Ascending aorta (tissue), 2 donors: ENCODE results near the gene SF3B4. TPM values are rescaled to one million over a fixed set of nuclear protein-coding genes. Genes with fewer than 3 reads are reported as not detected.

Experiments used
- DNase-seq, 2 donors: peaks; one replicate each; pipeline ENCODE4 v3.0.0-alpha.2; 2019; ENCODE audit warnings: low spot score in 2 of 2
- H3K27ac ChIP-seq, 2 donors: fragments of 200-600 bp; sonication (generic); one replicate each; pipeline ENCODE4 v1.5.1; 2016 to 2017; ENCODE audit warnings: mild to moderate bottlenecking in 1 of 2
- H3K27me3 ChIP-seq: fragments of 200-600 bp; sonication (generic); one replicate; pipeline ENCODE4 v1.5.1; 2017
- H3K36me3 ChIP-seq, 2 donors: fragments of 200-600 bp; sonication (generic); one replicate each; pipeline ENCODE4 v1.5.1; 2016
- H3K4me1 ChIP-seq, 2 donors: fragments of 200-600 bp; sonication (generic); one replicate each; pipeline ENCODE4 v1.5.1; 2016 to 2017; ENCODE audit warnings: mild to moderate bottlenecking in 1 of 2
- H3K4me3 ChIP-seq, 2 donors: fragments of 200-600 bp; sonication (generic); one replicate each; pipeline ENCODE4 v1.5.1; 2016 to 2017; ENCODE audit warnings: mild to moderate bottlenecking in 1 of 2
- H3K9me3 ChIP-seq, 2 donors: fragments of 200-600 bp; sonication (generic); one replicate each; pipeline ENCODE4 v1.5.1; 2016
- intact Hi-C: fragments of 100-400 bp; cut with DNase I; formaldehyde crosslinking; loops from one replicate; pipeline ENCODE4 v1.15.1; 2023
- total RNA-seq: library from RNA; depleted of rRNA; stranded (reverse); fragments of >200 nt; gene quantifications from one replicate; pipeline ENCODE4 v1.1.0, GENCODE V29; 2016
- TF ChIP-seq, protein P1 (sequence below), 3 experiments: fragments of 200-600 bp in 2 of 3; fragments of 450-650 bp in 1 of 3; sonication (generic) in 2 of 3; IDR thresholded peaks; one replicate each; pipeline ENCODE4 v1.5.1; 2016 to 2019; ENCODE audit warnings: antibody characterized with exemption in 3 of 3, mild to moderate bottlenecking in 1 of 3, moderate library complexity in 1 of 3

SF3B4 gene
- total RNA-seq, result 87.3 TPM

DNA sequence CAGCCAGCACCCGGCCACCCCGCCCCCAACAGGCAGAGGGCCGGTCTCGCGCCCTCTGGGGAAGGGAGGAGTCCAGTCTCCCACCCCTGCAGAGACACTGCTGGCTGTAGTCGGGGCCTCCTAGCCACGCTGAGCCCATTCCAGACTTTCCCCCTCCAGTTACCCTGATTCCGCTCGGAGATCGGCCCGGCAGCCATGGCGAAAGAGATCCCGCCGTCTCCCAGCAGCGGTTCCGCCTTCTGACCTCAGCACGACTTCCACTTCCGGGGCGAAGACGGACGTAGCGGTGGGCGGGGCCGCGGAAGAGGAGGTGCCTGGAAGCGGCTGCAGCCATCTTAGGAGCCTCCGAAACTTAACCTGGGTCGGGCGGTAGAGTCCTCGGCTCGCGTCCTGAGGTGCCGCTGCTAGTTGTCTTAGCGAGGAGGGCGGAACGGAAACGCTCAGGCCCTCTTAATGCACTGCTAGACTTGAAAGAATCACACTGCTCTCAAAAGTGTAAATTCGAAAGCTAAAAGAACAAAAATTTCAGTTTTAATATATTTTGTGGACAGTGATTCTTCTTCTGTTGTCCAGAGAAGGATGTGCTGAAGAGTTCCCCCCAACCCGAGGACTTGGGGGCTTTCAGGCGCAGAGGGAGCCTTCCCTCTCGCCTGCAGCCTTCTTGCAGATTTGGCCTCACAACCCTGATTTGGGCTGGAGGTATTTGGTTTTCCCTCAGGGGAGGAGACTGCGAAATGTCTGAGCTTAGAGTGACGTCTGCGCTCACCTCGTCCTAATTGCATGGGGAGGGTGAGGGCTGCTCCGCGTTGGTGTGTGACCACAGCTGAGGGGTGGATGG is at the start of gene SF3B4:
TSS of gene SF3B4 (minus strand) at position 241 of the 838 bp plus-strand sequence. CDS start at position 197, 44 bp downstream.
- intact Hi-C loops, result loop anchor here (1.0 kb wide), 3 partner anchors 9 to 28 kb away; partner anchors contain the start of gene BOLA1
- TF ChIP-seq, protein P1, sequence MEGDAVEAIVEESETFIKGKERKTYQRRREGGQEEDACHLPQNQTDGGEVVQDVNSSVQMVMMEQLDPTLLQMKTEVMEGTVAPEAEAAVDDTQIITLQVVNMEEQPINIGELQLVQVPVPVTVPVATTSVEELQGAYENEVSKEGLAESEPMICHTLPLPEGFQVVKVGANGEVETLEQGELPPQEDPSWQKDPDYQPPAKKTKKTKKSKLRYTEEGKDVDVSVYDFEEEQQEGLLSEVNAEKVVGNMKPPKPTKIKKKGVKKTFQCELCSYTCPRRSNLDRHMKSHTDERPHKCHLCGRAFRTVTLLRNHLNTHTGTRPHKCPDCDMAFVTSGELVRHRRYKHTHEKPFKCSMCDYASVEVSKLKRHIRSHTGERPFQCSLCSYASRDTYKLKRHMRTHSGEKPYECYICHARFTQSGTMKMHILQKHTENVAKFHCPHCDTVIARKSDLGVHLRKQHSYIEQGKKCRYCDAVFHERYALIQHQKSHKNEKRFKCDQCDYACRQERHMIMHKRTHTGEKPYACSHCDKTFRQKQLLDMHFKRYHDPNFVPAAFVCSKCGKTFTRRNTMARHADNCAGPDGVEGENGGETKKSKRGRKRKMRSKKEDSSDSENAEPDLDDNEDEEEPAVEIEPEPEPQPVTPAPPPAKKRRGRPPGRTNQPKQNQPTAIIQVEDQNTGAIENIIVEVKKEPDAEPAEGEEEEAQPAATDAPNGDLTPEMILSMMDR (IDR thresholded peaks at IDR 0.05), result no peak
- Histone ChIP-seq H3K9me3 (no peaks in the 10 kb centered on the region), H3K4me1 (peaks cover 8 to 24% of the 10 kb centered on the region in 2 donors), H3K27me3 (no peaks in the 10 kb centered on the region), H3K36me3 (peaks cover 69% of the 10 kb centered on the region in 2 donors), H3K4me3 (peak within 1 kb of the TSS; percentile 72 to 85), H3K27ac (peak within 1 kb of the TSS; percentile 83 to 89)
- DNase-seq, result peak; percentile 82 to 98

- Histone ChIP-seq H3K9me3 (no peaks in the 10 kb centered on the region), H3K36me3 (peaks cover 43 to 47% of the 10 kb centered on the region in 2 donors), H3K4me1 (peaks cover 0 to 7% of the 10 kb centered on the region in 2 donors), H3K27me3 (no peaks in the 10 kb centered on the region), H3K4me3 (no peak overlapping the region), H3K27ac (no peak overlapping the region)
- intact Hi-C loops, result no loop called here
- no peak for DNase-seq
- TF ChIP-seq, protein P1 (IDR thresholded peaks at IDR 0.05), result no peak
Measured at GRCh38 chr1:149977345-149977744, 49.7 kb upstream of the SF3B4 start.

DNA sequence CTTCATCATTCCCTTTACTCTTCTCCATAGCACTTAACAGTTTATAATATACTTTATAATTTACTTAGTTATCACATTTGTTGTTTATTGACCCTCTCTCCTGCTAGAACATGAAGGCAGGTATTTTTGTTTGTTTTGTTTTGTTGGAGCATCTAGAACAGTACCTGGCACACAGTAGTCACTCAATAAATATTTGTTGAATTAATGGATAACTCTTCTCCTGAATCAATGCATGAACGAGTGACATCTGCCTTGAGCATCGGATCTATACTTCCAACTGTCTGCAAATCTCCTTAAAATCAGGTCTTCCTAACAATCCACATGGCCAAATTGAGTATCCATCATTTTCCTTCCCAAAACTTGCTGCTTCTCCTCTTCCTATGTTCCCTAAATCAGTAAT is 44.9 kb upstream of the SF3B4 start:
- Histone ChIP-seq H3K9me3 (no peaks in the 10 kb centered on the region), H3K4me3 (no peak overlapping the region), H3K36me3 (peaks cover 74 to 85% of the 10 kb centered on the region in 2 donors), H3K27me3 (no peaks in the 10 kb centered on the region), H3K4me1 (no peaks in the 10 kb centered on the region), H3K27ac (no peak overlapping the region)
- TF ChIP-seq, protein P1 (IDR thresholded peaks at IDR 0.05), result no peak
- intact Hi-C loops, result no loop called here
- no peak for DNase-seq

DNA sequence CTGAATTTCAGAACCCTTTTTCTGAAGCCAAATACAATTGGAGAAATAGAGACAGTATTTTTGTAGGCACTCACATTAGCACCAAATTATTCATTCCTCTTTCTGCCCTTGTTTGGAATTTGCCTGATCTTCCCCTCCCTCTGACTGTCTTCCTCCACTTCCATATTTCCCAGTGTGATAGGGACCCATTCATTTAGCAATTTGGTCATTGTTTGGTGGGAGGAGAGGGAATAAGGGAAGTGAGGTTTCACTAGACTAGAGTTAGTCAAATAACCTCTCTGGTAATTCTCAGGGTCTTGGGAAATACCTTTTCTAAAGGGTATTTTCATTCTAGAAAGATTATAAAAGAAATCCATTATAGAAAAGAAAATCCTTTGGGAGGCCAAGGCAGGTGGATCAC is 40.0 kb upstream of the SF3B4 start:
- intact Hi-C loops, result no loop called here
- H3K36me3 ChIP-seq, result peaks cover 50 to 80% of the 10 kb centered on the region in 2 donors
- peaks cover 0 to 6% of the 10 kb centered on the region in 2 donors for H3K4me1 ChIP-seq
- H3K27ac ChIP-seq, result no peak overlapping the region
- TF ChIP-seq, protein P1 (IDR thresholded peaks at IDR 0.05), result no peak
- no peaks in the 10 kb centered on the region for H3K9me3 ChIP-seq
- H3K27me3 ChIP-seq, result no peaks in the 10 kb centered on the region
- no peak overlapping the region for H3K4me3 ChIP-seq
- DNase-seq, result no peak

DNA sequence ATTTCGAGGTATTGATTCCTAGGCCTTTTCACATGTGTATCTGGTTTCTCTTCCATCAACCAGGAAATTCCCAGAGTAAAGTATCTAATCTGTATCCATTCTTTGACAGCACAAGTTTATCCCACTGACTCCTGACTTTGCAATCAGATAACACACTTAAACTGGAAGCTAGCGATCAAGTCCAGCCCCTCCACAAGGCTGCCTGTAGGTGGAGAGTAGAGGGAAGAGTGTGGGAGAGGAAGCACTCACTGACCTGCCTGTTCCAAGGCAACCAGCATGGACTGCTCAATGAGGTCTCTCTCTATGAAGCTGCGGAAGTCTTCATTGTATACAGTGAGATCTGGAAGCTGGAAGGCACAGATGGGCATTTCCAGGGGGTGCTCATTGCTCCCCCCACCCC is 39.4 kb upstream of the SF3B4 start:
- TF ChIP-seq, protein P1 (IDR thresholded peaks at IDR 0.05), result no peak
- no peak for DNase-seq
- H3K4me1 ChIP-seq, result peaks cover 0 to 12% of the 10 kb centered on the region in 2 donors
- no peak overlapping the region for H3K4me3 ChIP-seq
- H3K9me3 ChIP-seq, result no peaks in the 10 kb centered on the region
- H3K27ac ChIP-seq, result no peak overlapping the region
- peaks cover 53 to 74% of the 10 kb centered on the region in 2 donors for H3K36me3 ChIP-seq
- no peaks in the 10 kb centered on the region for H3K27me3 ChIP-seq
- intact Hi-C loops, result no loop called here
